Esophagus muscularis mucosa (tissue), 4 donors: ENCODE measurements around the gene SYNE1. TPM values are rescaled to one million over a fixed set of nuclear protein-coding genes. Genes with fewer than 3 reads are reported as not detected.
"Not testable (repeated sequence)": the region's sequence is repeated elsewhere in the genome, so short reads cannot be mapped to it uniquely, and the experiment has no call there.

Experiments
- DNase-seq: peaks from one replicate; pipeline ENCODE4 v3.0.0-alpha.2; 2017; ENCODE audit errors: extremely low spot score
- H3K27ac ChIP-seq, 4 donors: fragments of 200-600 bp; sonication (generic); replicated peaks in 1 of 4; 1 replicate in 3 of 4; 2 replicates in 1 of 4; pipeline ENCODE4 v1.5.1; 2016 to 2019; ENCODE audit warnings: mild to moderate bottlenecking in 1 of 4
- H3K27me3 ChIP-seq, 4 donors: fragments of 200-600 bp; sonication (generic); one replicate each; pipeline versions ENCODE4 v1.5.1 to v1.6.0; 2016 to 2019
- H3K36me3 ChIP-seq, 4 donors: fragments of 200-600 bp; sonication (generic); one replicate each; pipeline ENCODE4 v1.5.1; 2016 to 2019
- H3K4me1 ChIP-seq, 4 donors: fragments of 200-600 bp; sonication (generic); one replicate each; pipeline ENCODE4 v1.5.1; 2016 to 2019
- H3K4me3 ChIP-seq, 4 donors: fragments of 200-600 bp; sonication (generic); 1 replicate in 2 of 4; 2 replicates in 2 of 4; pipeline ENCODE4 v1.5.1; 2016 to 2019; ENCODE audit warnings: mild to moderate bottlenecking in 4 of 4, moderate library complexity in 1 of 4
- H3K9me3 ChIP-seq, 4 donors: fragments of 200-600 bp; sonication (generic); 1 replicate in 3 of 4; 2 replicates in 1 of 4; pipeline ENCODE4 v1.5.1; 2016 to 2019
- EP300 ChIP-seq: sonication (generic); formaldehyde crosslinking; IDR thresholded peaks from one replicate; pipeline ENCODE4 v1.6.1; 2017; ENCODE audit warnings: antibody characterized with exemption
- POLR2A ChIP-seq: fragments of 450-650 bp; IDR thresholded peaks from one replicate; pipeline ENCODE4 v1.6.1; 2017; ENCODE audit warnings: antibody characterized with exemption, moderate library complexity, mild to moderate bottlenecking, low read depth
- POLR2AphosphoS5 ChIP-seq, 2 donors: sonication (generic); formaldehyde crosslinking; IDR thresholded peaks; one replicate each; pipeline ENCODE4 v1.6.1; 2017; ENCODE audit warnings: antibody characterized with exemption in 2 of 2
- WGBS: methylation state at CpG from one replicate; pipeline ENCODE4 v1.1.5; 2018; 5-methylcytosine and 5-hydroxymethylcytosine counted together
- intact Hi-C: fragments of 100-400 bp; cut with DNase I; formaldehyde crosslinking; loops from one replicate; pipeline ENCODE4 v1.15.1; 2023
- total RNA-seq, 4 donors: library from RNA; depleted of rRNA; stranded (reverse); fragments of >200 nt; gene quantifications; one replicate each; pipeline versions ENCODE4 v1.1.0 to v1.2.1, GENCODE V29; 2016
- TF ChIP-seq, protein P1 (sequence below), 3 experiments: fragments of 200-600 bp in 2 of 3; fragments of 450-650 bp in 1 of 3; sonication (generic) in 2 of 3; IDR thresholded peaks; one replicate each; pipeline ENCODE4 v1.5.1; 2017 to 2019; ENCODE audit warnings: antibody characterized with exemption in 3 of 3, mild to moderate bottlenecking in 2 of 3, moderate library complexity in 1 of 3

SYNE1 gene
- total RNA-seq, 4 donors from 2014 or later = 151 to 196 (median 170) TPM

GRCh38 chr6:152496731-152497130, 140.4 kb downstream of the SYNE1 start:
- intact Hi-C loops = no loop called here
- H3K27me3 ChIP-seq = no peaks in the 10 kb centered on the region
- no peaks in the 10 kb centered on the region for H3K9me3 ChIP-seq
- WGBS = 87% methylated on average over 5 of the region's 5 CpGs
- no peaks in the 10 kb centered on the region for H3K36me3 ChIP-seq
- DNase-seq = no peak
- H3K4me1 ChIP-seq = peaks cover 0 to 7% (median 2%) of the 10 kb centered on the region in 4 donors
- no peak overlapping the region for H3K4me3 ChIP-seq
- TF ChIP-seq POLR2A = no peak
- TF ChIP-seq, protein P1, sequence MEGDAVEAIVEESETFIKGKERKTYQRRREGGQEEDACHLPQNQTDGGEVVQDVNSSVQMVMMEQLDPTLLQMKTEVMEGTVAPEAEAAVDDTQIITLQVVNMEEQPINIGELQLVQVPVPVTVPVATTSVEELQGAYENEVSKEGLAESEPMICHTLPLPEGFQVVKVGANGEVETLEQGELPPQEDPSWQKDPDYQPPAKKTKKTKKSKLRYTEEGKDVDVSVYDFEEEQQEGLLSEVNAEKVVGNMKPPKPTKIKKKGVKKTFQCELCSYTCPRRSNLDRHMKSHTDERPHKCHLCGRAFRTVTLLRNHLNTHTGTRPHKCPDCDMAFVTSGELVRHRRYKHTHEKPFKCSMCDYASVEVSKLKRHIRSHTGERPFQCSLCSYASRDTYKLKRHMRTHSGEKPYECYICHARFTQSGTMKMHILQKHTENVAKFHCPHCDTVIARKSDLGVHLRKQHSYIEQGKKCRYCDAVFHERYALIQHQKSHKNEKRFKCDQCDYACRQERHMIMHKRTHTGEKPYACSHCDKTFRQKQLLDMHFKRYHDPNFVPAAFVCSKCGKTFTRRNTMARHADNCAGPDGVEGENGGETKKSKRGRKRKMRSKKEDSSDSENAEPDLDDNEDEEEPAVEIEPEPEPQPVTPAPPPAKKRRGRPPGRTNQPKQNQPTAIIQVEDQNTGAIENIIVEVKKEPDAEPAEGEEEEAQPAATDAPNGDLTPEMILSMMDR (IDR thresholded peaks at IDR 0.05) = no peak
- TF ChIP-seq POLR2AphosphoS5 (IDR thresholded peaks at IDR 0.05) = no peak
- no peak for TF ChIP-seq EP300
- no peak overlapping the region for H3K27ac ChIP-seq

DNA sequence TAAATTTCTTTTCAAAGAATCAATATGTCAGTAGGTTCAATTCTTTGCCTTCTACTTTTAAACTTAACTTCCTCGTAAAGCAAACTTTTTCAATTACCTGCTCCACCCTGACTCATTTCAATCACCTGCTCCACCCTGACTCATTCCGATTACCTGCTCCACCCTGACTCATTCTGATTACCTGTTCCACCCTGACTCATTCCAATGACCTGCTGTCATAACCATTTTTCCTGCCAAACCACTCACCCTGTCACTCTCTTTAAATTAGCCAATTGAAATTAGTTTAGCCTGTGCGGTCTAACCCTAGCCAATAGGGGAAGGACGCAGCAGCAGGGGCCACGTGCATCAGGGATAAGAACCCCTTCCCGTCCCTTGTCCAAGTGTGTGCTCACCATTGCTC, 141.7 kb downstream of the SYNE1 start:
- H3K4me3 ChIP-seq, H3K36me3 ChIP-seq, H3K27ac ChIP-seq, intact Hi-C loops, H3K27me3 ChIP-seq, H3K9me3 ChIP-seq, DNase-seq: not testable (repeated sequence)
- peaks cover 0 to 14% (median 2%) of the 10 kb centered on the region in 4 donors for H3K4me1 ChIP-seq
- 96% methylated on average over 6 of the region's 6 CpGs for WGBS

DNA sequence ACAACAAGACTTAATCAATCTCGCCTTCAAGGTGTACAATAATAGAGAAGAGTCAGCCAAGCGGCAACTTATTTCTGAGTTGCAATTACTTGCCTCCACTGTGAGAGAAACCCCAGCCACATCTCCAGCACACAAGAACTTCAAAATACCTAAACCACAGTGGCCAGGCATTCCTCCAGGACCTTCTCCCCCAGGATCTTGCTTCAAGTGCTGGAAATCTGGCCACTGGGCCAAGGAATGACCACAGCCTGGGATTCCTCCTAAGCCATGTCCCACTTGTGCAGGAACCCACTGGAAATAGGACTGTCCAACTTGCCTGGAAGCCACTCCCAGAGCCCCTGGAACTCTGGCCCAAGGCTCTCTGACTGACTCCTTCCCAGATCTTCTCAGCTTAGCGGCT, 144.9 kb downstream of the SYNE1 start:
- intact Hi-C loops, DNase-seq: not testable (repeated sequence)

DNA sequence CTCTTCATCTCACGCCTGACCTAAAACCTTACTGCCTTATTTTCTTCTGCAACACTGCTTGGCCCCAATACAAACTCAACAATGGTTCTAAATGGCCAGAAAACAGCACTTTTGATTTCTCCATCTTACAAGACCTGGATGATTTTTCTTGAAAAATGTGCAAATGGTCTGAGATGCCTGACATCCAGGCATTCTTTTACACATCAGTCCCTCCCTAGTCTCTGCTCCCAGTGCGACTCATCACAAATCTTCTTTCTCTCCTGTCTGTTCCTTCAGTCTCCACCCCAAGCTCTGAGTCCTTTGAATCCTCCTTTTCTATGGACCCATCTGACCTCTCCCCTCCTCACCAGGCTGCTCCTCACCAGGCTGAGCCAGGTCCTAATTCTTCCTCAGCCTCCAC, 145.7 kb downstream of the SYNE1 start:
- H3K9me3 ChIP-seq, H3K4me1 ChIP-seq, H3K27me3 ChIP-seq, intact Hi-C loops, DNase-seq, H3K27ac ChIP-seq, H3K36me3 ChIP-seq, H3K4me3 ChIP-seq: not testable (repeated sequence)
- 89% methylated on average over 2 of the region's 2 CpGs for WGBS

More for the DNA sequence above, 144.9 kb downstream of the SYNE1 start:
- H3K27me3 ChIP-seq, H3K27ac ChIP-seq, H3K4me1 ChIP-seq, H3K4me3 ChIP-seq, H3K9me3 ChIP-seq, H3K36me3 ChIP-seq: not testable (repeated sequence)
- WGBS = 100% methylated on average over 3 of the region's 3 CpGs

GRCh38 chr6:152490971-152491378, 146.2 kb downstream of the SYNE1 start:
- H3K36me3 ChIP-seq, H3K9me3 ChIP-seq, H3K4me3 ChIP-seq, H3K27me3 ChIP-seq, intact Hi-C loops, H3K4me1 ChIP-seq, DNase-seq, H3K27ac ChIP-seq: not testable (repeated sequence)
- 65% methylated on average over 5 of the region's 5 CpGs for WGBS

- 49% methylated on average over 2 of the region's 2 CpGs for WGBS
- Histone ChIP-seq H3K4me3 (no peak overlapping the region), H3K27ac (no peak overlapping the region), H3K9me3 (no peaks in the 10 kb centered on the region), H3K4me1 (no peaks in the 10 kb centered on the region), H3K27me3 (no peaks in the 10 kb centered on the region), H3K36me3 (peaks cover 0 to 7% (median 3%) of the 10 kb centered on the region in 4 donors)
- no peak for DNase-seq
- intact Hi-C loops = no loop called here
- no peak for TF ChIP-seq POLR2A
- TF ChIP-seq, protein P1 (IDR thresholded peaks at IDR 0.05) = no peak
- no peak for TF ChIP-seq EP300
- TF ChIP-seq POLR2AphosphoS5 (IDR thresholded peaks at IDR 0.05) = no peak
Measured at GRCh38 chr6:152484806-152485205, 152.4 kb downstream of the SYNE1 start.

DNA sequence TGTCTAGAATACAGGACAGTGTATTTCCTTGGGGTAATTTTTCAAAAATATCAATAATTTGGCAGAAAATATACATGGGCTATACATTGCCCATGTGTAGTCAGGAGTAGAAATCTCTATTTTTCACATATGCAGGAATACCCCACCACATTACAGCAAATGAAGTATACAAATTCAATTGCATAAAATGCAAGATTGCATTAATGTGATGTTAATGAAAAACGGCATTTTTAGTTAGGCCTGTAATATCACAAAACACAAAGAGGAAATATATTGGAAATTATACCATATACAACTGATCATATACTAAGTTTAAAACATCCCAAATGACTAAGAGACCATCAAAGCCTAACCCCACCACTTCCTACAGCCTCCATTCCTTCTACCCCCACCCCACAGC, 154.9 kb downstream of the SYNE1 start:
- H3K36me3 ChIP-seq = peaks cover 0 to 14% (median 3%) of the 10 kb centered on the region in 4 donors
- no peak overlapping the region for H3K4me3 ChIP-seq
- no peaks in the 10 kb centered on the region for H3K27me3 ChIP-seq
- intact Hi-C loops = no loop called here
- no peaks in the 10 kb centered on the region for H3K4me1 ChIP-seq
- H3K27ac ChIP-seq = no peak overlapping the region
- TF ChIP-seq POLR2AphosphoS5 (IDR thresholded peaks at IDR 0.05) (no peak), EP300 (no peak), POLR2A (no peak)
- TF ChIP-seq, protein P1 (IDR thresholded peaks at IDR 0.05) = no peak
- 100% methylated on average over 1 of the region's 1 CpG for WGBS
- DNase-seq = no peak
- H3K9me3 ChIP-seq = no peaks in the 10 kb centered on the region
